Renal pelvis (tissue), 4 donors: Measurements from ENCODE around the gene TRIM50. TPM values are rescaled to one million over a fixed set of nuclear protein-coding genes. Genes with fewer than 3 reads are reported as not detected.
"Not testable (repeated sequence)": the region's sequence is repeated elsewhere in the genome, so short reads cannot be mapped to it uniquely, and the experiment has no call there.

Experiments used
- DNase-seq: peaks from one replicate; pipeline ENCODE4 v3.0.0-alpha.2; 2013
- polyA plus RNA-seq, 3 donors: library from polyadenylated mRNA; unstranded; fragments of 120-200 nt; gene quantifications; one replicate each; pipeline ENCODE4 v1.2.1, GENCODE V29; 2013; ENCODE audit not compliant: insufficient read length in 3 of 3

Gene TRIM50
- polyA plus RNA-seq, 3 donors: 0.24 to 0.38 (median 0.33) TPM

- peak; percentile 16 for DNase-seq
Measured at GRCh38 chr7:73350306-73351068, 22.6 kb upstream of the TRIM50 start.

- DNase-seq: no peak
Measured at GRCh38 chr7:73349763-73350162, 21.9 kb upstream of the TRIM50 start.

- DNase-seq: no peak
Measured at GRCh38 chr7:73345951-73346350, 18.1 kb upstream of the TRIM50 start.

- no peak for DNase-seq
Measured at GRCh38 chr7:73345538-73345937, 17.7 kb upstream of the TRIM50 start.

GRCh38 chr7:73343671-73344380, 15.9 kb upstream of the TRIM50 start:
- DNase-seq: no peak

GRCh38 chr7:73342645-73343044, 14.8 kb upstream of the TRIM50 start:
- DNase-seq: peak; percentile 73

GRCh38 chr7:73341877-73342276, 14.0 kb upstream of the TRIM50 start:
- no peak for DNase-seq

GRCh38 chr7:73340514-73340913, 12.6 kb upstream of the TRIM50 start:
- no peak for DNase-seq

- DNase-seq: no peak
Measured at GRCh38 chr7:73338321-73338720, 10.4 kb upstream of the TRIM50 start.

- DNase-seq: no peak
Measured at GRCh38 chr7:73332447-73332846, 4.6 kb upstream of the TRIM50 start.

- DNase-seq: no peak
Measured at GRCh38 chr7:73330772-73331171, 2.9 kb upstream of the TRIM50 start.

GRCh38 chr7:73329861-73330581, 2.1 kb upstream of the TRIM50 start:
- DNase-seq: no peak

- DNase-seq: no peak
Measured at GRCh38 chr7:73328696-73329095, 814 bp upstream of the TRIM50 start.

- not testable (repeated sequence) for DNase-seq
Measured at GRCh38 chr7:73327449-73327848, 433 bp downstream of the TRIM50 start.

GRCh38 chr7:73325424-73325823, 2.5 kb downstream of the TRIM50 start:
- DNase-seq: not testable (repeated sequence)

GRCh38 chr7:73324081-73324845, 3.6 kb downstream of the TRIM50 start:
- DNase-seq: peak; percentile 42

GRCh38 chr7:73323434-73324080, 4.3 kb downstream of the TRIM50 start:
- not testable (repeated sequence) for DNase-seq

GRCh38 chr7:73320009-73320408, 7.9 kb downstream of the TRIM50 start:
- not testable (repeated sequence) for DNase-seq

- DNase-seq: not testable (repeated sequence)
Measured at GRCh38 chr7:73319541-73319940, 8.3 kb downstream of the TRIM50 start.

- not testable (repeated sequence) for DNase-seq
Measured at GRCh38 chr7:73318656-73319204, 9.2 kb downstream of the TRIM50 start.

- no peak for DNase-seq
Measured at GRCh38 chr7:73316521-73316920, 11.4 kb downstream of the TRIM50 start.
